Cortex of kidney (tissue), 1 donor: ENCODE results near the gene PTK7.
"Not testable (repeated sequence)": the region's sequence is repeated elsewhere in the genome, so short reads cannot be mapped to it uniquely, and the experiment has no call there.

ENCODE experiments used
- DNase-seq: peaks from one replicate; lab custom pipeline; 2025; lab: John Stamatoyannopoulos, UW

The PTK7 gene

DNA sequence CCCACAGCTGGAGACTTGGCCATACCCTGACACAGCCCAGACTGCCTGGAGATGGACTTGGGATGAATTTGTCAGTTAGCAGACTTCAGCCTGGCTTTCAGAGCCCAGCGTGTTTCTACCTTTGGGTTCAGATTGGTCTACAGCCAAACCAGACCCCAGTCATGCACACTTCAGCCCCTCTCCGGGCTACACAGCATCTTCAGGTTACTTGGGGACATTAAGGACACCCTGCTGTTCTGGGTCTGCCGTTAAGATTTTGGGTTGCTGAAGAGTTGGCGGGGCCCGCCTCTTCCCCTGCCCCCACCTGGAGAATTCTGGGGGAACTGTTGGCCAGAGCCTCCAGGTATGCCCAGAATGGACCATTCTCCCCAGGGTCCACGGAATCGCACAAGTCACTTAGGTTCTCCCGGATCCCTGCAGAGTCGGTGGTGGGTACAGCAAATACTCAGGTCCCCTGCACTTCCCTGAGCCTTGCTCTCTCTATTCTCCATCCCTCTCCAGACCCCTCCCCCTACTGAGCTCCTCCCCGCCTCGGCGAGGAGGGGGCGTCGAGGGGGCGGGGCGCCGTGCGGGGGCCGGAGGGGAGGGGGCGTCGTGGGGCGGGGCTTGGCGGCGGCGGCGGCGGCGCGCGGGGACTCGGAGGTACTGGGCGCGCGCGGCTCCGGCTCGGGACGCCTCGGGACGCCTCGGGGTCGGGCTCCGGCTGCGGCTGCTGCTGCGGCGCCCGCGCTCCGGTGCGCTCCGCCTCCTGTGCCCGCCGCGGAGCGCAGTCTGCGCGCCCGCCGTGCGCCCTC is at the start of gene PTK7:
Gene PTK7 (plus strand): TSS at position 645 of the 794 bp plus-strand sequence. CDS start 175 bp downstream, outside the sequence.
- DNase-seq = no peak

DNA sequence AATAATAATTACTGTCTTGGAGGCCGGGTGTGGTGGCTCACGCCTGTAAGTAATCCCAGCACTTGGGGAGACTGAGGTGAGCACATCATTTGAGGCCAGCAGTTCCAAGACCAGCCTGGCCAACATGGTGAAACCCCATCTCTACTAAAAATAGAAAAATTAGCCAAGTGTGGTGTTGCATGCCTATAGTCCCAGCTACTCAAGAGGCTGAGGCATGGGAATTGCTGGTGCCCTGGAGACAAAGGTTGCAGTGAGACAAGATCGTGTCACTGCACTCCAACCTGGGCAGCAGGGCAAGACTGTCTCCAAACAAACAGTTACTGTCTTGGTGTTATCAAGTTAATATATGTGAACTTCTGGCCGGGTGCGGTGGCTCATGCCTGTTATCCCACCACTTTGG is 49.7 kb upstream of the PTK7 start:
- no peak for DNase-seq

DNA sequence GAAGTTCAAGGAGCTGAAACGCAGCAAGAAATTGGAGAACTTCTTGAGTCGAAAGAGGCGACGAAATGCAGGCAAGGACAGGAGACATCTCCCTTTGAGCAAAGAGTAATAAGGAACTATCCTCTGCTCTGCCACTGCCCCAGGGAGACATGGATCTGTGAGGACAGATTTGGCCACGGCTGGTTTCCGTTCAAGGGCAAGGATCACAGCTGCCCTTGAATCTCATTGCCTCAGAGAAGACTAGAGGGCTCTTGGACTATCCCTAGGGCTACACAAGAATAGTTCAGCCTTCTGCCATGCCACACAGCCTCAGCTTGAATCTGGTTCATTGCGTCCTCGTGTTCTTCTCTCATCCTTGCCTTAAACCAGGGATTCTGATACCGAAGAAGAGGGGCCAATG is 47.0 kb upstream of the PTK7 start:
- DNase-seq = no peak

DNA sequence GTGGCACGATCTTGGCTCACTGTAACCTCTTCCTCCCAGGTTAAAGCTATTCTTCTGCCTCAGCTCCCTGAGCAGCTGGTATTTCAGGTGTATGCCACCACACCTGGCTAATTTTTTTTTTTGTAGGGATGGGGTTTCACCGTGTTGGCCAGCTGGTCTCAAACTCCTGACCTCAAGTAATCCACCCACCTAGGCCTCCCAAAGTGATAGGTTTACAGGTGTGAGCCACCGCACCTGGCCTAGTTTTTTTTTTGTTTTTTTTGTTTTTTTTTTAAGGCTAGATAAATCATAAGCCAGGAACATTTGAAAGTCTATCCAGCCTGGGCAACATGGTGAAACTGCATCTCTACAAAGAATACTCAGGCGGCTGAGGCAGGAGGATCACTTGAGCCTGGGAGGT is 43.8 kb upstream of the PTK7 start:
- DNase-seq = no peak

DNA sequence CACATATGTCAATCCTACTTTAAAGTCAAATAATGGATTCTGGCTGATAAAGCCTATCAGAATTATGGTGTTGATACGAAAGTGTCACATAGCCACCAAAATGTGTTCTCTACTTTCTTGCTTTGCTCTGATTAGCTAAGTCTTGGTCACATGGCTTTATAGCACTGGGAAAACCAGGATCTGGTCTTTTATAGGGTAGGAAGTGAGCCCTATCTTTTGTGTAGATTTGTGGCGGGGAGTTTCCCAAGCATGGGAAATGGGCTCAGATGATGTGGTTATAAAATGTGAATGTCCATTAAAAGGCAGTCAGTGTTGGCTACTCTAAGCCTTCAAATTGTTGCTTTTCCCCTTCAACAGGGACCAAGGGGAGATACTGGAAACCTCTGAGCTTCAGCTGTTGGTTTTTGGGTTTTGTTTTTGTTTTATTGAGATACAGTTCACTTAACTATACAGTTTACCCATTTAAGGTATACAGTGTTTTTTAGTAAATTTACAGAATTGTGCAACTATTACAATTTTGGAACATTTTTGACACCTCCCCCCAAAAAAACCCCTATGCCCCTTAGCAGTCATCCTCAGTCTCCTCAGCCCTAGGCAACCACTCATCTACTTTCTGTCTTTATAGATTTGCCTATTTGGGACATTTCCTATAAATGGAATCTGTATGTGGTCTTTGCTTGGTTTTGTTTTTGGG is 42.5 kb upstream of the PTK7 start:
- DNase-seq = no peak

DNA sequence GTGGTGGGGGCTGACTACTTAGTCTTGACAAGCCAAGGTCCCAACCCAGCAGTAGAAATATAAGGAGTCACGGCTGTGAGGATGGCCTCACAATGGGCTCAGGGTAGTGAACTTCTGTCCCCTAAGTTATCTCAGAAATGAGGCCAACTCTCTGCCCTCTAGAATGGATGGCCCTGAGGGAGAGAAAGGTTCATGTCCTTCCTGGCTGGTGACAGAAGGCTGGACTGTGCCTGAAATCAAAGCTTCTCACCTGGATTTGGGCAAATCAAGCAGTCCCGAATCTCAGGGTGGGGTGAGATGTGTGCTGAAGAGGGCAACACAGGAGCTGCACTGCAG is 42.0 kb upstream of the PTK7 start:
- no peak for DNase-seq

DNA sequence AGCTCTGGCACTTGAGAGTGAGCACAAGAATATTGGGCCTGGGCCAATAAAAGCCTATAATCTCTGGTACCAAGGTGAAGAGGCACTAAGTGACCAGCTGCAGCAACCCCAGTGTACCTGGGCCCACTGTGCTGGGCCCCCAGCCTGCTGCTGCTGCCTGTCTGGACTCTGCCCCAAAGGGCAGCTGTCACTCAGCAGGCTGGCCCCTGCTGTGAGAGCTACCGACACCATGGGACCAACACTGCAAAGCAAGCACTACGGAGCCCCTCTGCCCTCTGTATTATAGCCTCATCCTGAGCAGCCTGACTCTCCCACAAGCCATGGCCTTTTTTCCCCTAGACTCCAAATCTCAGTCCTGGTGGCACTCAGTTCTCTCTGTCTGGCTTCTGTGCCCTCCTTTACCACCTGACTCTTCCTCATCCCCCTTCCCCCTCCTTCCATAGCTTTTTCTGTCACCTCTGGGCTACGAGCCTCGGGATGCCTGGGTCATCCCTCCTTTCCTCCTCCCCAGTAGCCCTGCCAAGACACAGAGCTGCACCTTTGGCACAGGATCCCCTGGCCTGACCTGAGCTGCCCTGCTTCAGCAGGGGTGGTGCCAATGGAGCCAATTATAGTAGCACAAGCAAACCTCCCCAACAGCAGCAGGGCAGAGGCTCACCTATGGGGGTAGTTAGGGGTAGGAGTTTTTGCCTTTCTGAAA is 40.5 kb upstream of the PTK7 start:
- no peak for DNase-seq

DNA sequence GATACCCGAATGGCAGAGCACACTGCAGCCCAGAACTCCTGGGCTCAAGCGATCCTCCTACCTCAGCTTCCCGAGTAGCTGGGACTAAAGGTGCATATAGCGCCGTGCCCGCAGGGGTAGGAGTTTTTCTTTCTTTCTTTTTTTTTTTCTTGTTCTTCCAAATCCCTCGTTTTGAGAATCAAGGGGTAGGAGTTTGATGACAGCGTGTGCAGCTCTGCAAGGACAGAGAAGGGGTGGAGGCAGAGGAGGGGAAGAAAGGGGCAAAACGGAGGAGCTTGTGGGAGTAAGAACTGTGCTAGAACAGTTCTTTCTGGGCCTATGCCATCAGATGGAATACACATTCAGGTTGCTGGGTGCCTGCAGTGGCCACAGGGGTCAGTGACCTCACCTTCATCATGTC is 39.4 kb upstream of the PTK7 start:
- DNase-seq = no peak

DNA sequence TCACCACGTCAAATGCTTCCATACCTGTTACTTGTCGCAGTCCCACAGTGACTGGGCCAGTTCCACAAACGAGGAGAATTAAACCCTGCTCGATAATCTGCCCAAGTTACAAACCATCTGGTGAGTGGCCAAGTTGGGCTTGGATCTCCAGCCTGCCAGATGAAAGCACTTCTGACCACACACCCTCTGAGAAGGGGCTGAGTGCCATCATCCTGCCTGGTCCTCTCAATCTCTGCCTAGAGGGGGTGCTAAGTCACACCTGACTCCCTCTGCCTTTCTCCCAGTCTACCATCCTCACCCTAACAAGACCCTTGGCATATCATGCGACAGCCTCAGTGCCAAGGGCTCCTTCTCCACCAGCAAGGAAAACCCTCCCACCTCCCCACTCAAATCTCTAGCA is 38.9 kb upstream of the PTK7 start:
- no peak for DNase-seq

DNA sequence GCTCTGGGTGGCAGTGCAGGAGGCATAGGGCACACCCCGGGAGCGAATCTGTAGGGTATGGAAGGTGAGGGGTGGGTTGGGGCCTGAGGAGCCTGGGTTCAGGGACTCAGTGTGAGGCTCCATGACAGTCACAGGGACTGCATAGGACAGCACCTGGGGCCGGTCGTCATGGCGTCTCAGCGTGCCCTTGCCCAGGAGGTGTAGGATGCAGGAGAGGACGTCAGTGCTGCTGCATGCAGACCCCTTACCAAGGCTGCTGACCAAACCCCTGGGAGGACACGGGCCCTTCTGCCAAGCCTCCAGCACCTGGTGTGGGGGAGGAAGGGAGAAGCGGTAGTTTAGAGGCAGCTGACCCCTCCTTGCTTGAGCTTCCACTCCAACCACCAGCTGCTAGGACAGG is 38.4 kb upstream of the PTK7 start:
- DNase-seq = no peak

DNA sequence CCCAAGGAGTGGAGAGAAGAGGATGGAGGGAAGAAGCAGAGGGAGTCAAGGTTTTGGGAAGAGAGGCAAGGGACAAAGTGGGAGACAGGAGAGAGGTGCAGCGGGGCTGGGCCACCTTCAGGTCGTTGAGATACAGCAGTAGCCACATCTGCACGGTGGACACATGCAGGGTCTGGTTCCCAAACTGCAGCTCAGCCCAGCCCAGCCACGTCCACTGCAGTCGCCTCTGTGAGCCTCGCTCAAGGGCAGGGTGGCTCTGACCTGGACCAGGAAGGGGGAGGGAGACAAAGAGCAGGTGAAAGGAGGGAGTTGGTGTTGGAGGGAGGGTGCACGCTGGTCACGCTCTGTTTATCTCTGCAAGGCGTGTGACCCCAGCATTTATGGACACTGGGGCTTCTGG is 37.4 kb upstream of the PTK7 start:
- DNase-seq = no peak

DNA sequence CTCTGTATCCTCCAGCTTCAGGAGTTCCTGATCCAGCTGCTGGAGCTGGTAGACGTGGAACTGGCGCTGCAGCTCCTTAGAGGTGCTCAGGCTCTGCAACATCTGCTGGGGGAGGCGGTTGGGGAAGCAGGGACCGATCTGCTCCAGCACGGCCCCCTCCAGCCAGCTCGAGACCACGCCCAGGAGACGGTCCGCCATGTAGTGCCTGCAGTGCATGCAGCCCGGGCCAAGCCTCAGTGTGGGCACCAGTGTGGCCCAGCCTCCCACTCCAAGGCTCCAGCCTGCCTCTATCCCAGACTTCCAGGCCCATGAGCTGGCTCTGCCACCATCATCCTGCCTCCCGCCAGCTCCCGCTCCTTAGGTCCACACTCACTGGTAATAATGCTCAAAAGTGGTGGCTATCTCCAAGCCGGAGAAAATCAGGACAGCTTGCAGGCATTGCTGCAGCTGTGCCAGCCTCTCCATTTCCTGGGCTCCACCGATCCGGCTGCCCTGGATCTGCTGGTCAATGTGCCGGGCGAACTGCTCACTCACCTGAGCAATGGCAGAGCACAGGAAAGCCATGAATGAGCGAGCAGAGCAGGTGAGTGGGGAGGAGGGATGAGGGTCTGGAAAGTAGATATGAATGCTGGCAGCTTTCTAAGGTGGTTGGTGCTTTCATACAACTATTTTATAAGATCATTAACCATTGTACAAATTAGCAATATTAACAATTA is 35.4 kb upstream of the PTK7 start:
- DNase-seq = no peak

DNA sequence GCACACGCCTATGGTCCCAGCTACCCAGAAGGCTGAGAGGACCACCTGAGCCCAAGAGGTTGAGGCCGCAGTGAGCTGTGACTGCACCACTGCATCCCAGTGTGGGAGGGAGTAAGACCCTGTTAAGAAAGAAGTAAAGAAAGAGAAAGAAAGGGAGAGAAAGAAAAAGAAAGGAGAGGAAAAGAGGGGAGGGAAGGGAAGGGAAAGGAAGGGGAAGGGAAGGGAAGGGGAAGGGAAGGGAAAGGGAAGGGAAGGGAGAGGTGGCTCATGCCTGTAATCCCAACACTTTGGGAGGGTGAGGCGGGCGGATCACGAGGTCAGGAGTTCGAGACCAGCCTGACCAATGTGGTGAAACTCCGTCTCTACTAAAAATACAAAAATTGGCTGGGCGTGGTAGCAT is 34.6 kb upstream of the PTK7 start:
- DNase-seq = not testable (repeated sequence)

DNA sequence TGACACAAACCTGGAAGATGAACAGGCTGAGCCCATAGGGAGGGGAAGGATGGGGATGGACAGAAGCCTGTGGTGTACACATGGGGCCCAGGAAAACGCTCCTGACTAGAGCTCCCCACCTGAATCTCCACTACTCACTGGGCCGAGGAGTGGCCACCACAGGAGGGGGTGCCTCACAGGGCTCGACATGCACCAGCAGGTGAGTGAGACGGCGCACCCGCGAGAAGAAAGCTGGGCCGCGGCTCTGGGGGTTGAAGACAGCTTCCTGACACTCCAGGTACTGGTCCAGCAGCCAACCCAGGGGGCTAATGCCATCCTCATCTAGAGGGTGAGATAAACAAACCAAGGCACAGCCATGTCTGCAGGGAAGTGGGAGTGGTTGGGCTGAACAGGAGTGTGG is 32.8 kb upstream of the PTK7 start:
- DNase-seq = no peak

DNA sequence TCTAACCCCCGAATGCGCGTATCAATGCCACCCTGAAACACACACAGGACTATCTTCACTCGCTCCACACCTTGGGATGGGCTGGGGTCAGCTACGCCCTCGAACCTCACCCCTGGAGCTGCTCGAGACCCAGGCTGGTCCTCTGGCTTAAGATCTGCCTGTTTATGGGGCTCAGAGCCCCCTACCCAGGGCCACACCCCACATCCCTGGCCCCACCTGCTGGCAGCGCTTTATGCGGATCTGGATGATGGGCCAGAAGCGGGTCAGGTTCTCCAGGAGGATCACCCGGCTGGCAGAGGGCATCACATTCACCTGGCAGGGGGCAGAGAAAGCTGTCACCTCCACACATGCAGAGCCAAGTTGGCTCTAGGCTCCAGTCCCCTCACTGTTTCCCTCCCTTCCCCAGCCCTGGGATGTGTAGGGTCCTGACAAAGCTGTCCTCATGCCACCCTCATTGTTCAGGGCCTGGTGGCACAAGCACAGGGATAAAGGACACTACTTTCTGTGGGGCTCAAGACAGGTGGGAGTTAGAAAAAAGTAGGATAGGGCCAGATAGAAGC is 30.7 kb upstream of the PTK7 start:
- no peak for DNase-seq

DNA sequence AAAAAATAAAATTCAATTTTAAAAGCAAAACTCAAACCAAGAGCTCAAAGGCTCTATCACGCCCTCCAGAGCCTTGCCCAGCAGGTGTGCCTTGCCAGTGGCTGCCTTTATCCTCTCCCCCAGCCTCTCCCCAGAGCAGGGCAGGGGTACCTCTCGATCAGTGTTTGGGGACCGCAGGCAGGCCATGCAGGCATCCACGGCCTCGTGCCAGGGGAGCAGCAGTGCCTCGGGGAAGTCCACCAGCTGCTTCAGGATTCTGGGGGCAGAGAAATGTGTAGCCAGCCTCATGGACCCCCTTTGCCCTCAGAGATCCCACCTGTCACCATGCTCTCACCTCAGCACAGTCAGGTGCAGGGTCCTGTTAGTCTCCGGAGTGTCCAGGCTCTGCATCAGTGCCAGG is 28.1 kb upstream of the PTK7 start:
- no peak for DNase-seq

DNA sequence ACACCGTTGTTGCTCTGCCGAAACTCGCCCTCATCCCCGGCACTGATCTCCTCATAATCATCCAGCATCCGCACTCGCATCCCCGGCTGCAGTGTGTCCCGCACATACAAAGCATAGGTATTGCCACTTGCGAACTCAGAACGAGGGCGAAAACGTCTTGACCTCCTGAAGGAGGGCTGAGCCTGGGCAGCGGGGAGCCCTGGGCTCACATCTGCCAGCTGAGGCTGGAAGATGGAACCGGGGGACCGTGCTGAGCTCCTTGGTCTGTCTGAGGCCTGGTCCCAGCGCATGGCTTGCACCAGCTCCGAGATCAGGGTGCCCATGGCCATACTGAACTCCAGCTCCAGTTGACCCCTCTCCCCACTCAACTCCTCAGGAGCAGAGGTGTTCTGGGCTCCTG is 25.1 kb upstream of the PTK7 start:
- DNase-seq = no peak

DNA sequence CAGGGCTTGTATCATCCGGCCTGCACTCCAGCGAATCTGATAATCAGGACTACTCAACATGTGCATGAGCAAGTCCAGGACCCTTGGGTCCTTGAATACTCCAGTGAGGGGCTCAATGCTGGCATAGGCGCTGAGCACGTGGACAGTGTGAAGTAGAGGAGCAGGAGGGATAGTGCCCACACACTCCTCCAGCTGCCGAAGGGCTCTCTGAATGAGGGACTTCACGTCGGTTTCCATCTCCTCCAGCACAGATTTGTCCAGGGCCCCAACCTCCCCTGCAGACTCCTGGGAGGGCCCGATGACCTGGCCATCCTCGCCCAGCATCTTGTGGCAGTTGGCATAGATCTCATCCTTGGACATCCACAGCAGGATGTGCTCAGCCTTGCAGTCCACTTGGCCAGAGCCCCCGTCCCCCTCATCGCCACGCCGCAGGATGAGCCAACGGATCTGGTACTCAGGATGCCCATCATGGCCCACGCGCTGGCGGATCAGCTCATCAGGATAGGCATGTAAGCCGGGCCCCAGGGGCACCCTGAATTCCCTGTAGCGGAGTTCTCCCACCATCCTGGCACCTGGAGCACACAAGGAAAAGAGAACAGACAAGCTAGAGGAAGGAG is 23.8 kb upstream of the PTK7 start:
- DNase-seq = no peak

DNA sequence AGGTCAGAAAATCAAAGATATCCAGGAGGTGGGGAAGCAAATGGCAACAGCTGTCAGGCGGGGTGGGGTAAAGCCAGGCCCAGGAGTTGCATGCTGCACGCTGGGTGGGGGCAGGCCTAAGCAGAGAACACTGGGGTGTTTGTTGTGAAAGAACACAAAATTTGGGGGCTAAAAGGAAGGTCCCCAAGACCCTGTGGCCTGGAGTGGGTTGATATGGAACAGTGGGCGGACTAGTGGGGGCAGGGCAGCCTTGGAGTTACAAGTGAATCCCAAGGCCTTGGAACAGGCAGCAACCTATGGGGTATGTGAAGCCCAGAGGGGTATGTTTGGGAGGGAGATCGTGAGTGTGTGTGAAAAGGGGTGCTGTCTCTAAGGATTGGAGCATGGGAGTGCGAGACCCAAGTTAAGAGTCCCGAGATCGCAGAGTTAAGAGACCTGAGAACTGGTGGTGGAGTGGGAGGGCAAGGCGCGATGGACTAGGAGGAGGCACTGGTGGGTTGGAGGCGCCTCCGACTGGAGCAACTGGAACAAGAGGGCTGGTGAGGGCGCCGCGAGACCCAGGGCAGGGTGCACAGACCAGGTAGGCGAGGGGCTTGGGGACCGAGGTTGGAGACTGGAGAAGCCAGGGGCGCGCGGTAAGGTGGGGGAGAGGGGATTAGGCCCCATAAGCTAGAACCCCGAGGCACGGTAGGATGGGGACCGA is 23.1 kb upstream of the PTK7 start:
- no peak for DNase-seq

DNA sequence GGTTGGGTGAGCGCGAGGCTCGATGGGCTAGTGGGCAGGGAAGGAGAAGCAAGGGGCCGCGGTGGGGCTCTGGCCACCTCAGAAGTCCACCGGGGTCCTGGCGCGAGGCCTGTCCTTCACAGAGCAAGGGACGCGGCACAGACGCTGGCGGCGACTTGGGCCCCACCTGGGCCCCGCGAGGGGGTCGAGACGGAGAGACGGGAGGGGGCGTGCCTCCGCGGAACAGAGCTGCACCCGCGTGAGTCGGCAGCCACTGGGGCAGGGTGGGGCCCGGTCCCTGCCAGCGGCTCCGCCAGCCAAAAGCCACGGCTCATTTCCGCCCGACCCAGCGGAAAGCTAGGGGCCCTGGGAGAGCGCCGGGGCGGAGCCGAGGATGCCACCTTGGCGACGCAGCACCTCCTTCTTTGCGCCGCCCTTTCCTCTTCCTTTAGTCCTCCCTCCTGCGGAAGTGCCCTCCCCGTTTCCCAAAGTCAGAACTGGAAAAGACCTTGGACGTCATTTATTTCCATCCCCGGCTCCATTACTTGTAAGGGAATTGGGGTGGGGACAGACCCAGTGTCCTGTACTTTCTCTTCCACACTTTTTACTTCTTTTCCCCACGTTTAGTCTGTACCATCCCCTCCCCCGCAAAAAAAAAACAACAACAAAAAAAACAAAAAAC is 22.4 kb upstream of the PTK7 start, which contains the start of gene CUL7:
Gene CUL7 (minus strand): TSS at position 307 of the 661 bp plus-strand sequence. CDS start 1,063 bp downstream, outside the sequence.
- no peak for DNase-seq
